HEK293T (cell line): ENCODE results near the gene SERPINE1.

Experiments used
- CTCF ChIA-PET: fragments of 350-600 bp; formaldehyde crosslinking; extraction: SDS; loops from one replicate; lab custom pipeline; 2021; ENCODE audit warnings: antibody characterized with exemption, inconsistent platforms; lab: Yijun Ruan, JAX
- POLR2A ChIA-PET: fragments of 350-600 bp; formaldehyde crosslinking; extraction: SDS; loops from one replicate; lab custom pipeline; 2020; ENCODE audit warnings: antibody characterized with exemption, inconsistent platforms; lab: Yijun Ruan, JAX
- DNase-seq: peaks from one replicate; pipeline ENCODE4 v3.0.0; 2012; ENCODE audit warnings: mixed read lengths; ENCODE audit errors: extremely low spot score
- ARNT ChIP-seq: fragments of 450-650 bp; IDR thresholded peaks from 2 replicates; pipeline ENCODE4 v1.6.1; 2017; ENCODE audit warnings: mild to moderate bottlenecking
- BHLHE40 ChIP-seq: fragments of 450-650 bp; IDR thresholded peaks from 2 replicates; pipeline ENCODE4 v1.6.1; 2016; ENCODE audit warnings: mild to moderate bottlenecking, moderate library complexity, borderline replicate concordance
- CTBP1 ChIP-seq: fragments of 450-650 bp; IDR thresholded peaks from 2 replicates; pipeline ENCODE4 v1.6.1; 2016; ENCODE audit warnings: borderline replicate concordance
- ELF4 ChIP-seq: fragments of 450-650 bp; IDR thresholded peaks from 2 replicates; pipeline ENCODE4 v1.6.1; 2017; ENCODE audit warnings: antibody characterized with exemption
- FOXA1 ChIP-seq: fragments of 450-650 bp; IDR thresholded peaks from 2 replicates; pipeline ENCODE4 v1.6.1; 2016; ENCODE audit warnings: mild to moderate bottlenecking
- FOXK2 ChIP-seq: fragments of 450-650 bp; IDR thresholded peaks from 2 replicates; pipeline ENCODE4 v1.6.1; 2016; ENCODE audit warnings: mild to moderate bottlenecking
- FOXM1 ChIP-seq: fragments of 450-650 bp; IDR thresholded peaks from 2 replicates; pipeline ENCODE4 v1.6.1; 2017; ENCODE audit warnings: mild to moderate bottlenecking, borderline replicate concordance
- HDGF ChIP-seq: fragments of 450-650 bp; IDR thresholded peaks from 2 replicates; pipeline ENCODE4 v1.6.1; 2017; ENCODE audit warnings: antibody characterized with exemption, borderline replicate concordance
- L3MBTL2 ChIP-seq: fragments of 450-650 bp; conservative IDR thresholded peaks from 2 replicates; pipeline ENCODE4 v1.6.1; 2016; ENCODE audit warnings: mild to moderate bottlenecking
- LEF1 ChIP-seq: fragments of 450-650 bp; IDR thresholded peaks from 2 replicates; pipeline ENCODE4 v1.6.1; 2017; ENCODE audit warnings: mild to moderate bottlenecking, borderline replicate concordance
- NFRKB ChIP-seq: fragments of 450-650 bp; IDR thresholded peaks from 2 replicates; pipeline ENCODE4 v1.6.1; 2016; ENCODE audit warnings: mild to moderate bottlenecking, moderate library complexity
- PKNOX1 ChIP-seq: fragments of 450-650 bp; IDR thresholded peaks from 2 replicates; pipeline ENCODE4 v1.6.1; 2016
- SP1 ChIP-seq: fragments of 450-650 bp; IDR thresholded peaks from 2 replicates; pipeline ENCODE4 v1.6.1; 2017
- SUZ12 ChIP-seq: fragments of 450-650 bp; IDR thresholded peaks from 2 replicates; pipeline ENCODE4 v1.6.1; 2016; ENCODE audit warnings: mild to moderate bottlenecking
- TARDBP ChIP-seq: fragments of 450-650 bp; IDR thresholded peaks from 2 replicates; pipeline ENCODE4 v1.6.1; 2016
- ZNF384 ChIP-seq: fragments of 450-650 bp; IDR thresholded peaks from 2 replicates; pipeline ENCODE4 v1.6.1; 2016

Gene SERPINE1

GRCh38 chr7:101173752-101174244, 46.9 kb downstream of the SERPINE1 start:
- DNase-seq: peak; percentile 86
- POLR2A ChIA-PET: interaction anchor here (0.5 to 1.7 kb wide), 9 partner anchors 8 to 1162 kb away, joined by 3 to 16 read pairs (median 3); partner anchors contain the start of genes PLOD3, UFSP1, VGF and ZNHIT1
- TF ChIP-seq PKNOX1 (no peak), NFRKB (no peak), FOXA1 (no peak), ARNT (no peak), LEF1 (no peak), L3MBTL2 (no peak), SUZ12 (no peak), TARDBP (no peak), CTBP1 (no peak), SP1 (no peak), ZNF384 (no peak), HDGF (no peak), ELF4 (no peak), BHLHE40 (no peak), FOXK2 (no peak)
- CTCF ChIA-PET: interaction anchor here (0.5 to 2.0 kb wide), 6 partner anchors 16 to 143 kb away, joined by 3 to 15 read pairs (median 4); no protein-coding TSS in a partner anchor

GRCh38 chr7:101174322-101174854, 47.5 kb downstream of the SERPINE1 start:
- TF ChIP-seq PKNOX1 (no peak), NFRKB (no peak), L3MBTL2 (no peak), TARDBP (no peak), FOXA1 (no peak), SP1 (no peak), FOXK2 (no peak), LEF1 (no peak), CTBP1 (no peak), ARNT (no peak), ELF4 (no peak), FOXM1 (no peak)
- no peak for DNase-seq
- ChIA-PET CTCF (interaction anchor here (1.1 to 2.0 kb wide), 4 partner anchors 16 to 108 kb away, joined by 3 to 15 read pairs (median 6); no protein-coding TSS in a partner anchor), POLR2A (interaction anchor here (0.7 to 1.7 kb wide), 4 partner anchors 8 to 108 kb away, joined by 3 to 16 read pairs (median 4); partner anchors contain the start of genes PLOD3 and ZNHIT1)

- POLR2A ChIA-PET: no interaction called here
- CTCF ChIA-PET: interaction anchor here (1.7 kb wide), 1 partner anchor 17 kb away, joined by 5 read pairs; no protein-coding TSS in a partner anchor
- DNase-seq: no peak
- TF ChIP-seq ARNT (no peak), ELF4 (no peak), CTBP1 (no peak), SP1 (no peak), TARDBP (no peak), FOXM1 (no peak), SUZ12 (no peak), LEF1 (no peak), L3MBTL2 (no peak), PKNOX1 (no peak), HDGF (no peak), ZNF384 (no peak), NFRKB (no peak)
These were observed 48.8 kb downstream of the SERPINE1 start for GRCh38 chr7:101175664-101176063.

- TF ChIP-seq FOXA1 (no peak), HDGF (no peak), BHLHE40 (no peak), PKNOX1 (no peak), ARNT (no peak), ZNF384 (no peak), ELF4 (no peak), CTBP1 (no peak), L3MBTL2 (no peak), LEF1 (no peak), FOXK2 (no peak), SP1 (no peak), SUZ12 (no peak), FOXM1 (no peak)
- CTCF ChIA-PET: interaction anchor here (1.3 kb wide), 1 partner anchor 15 kb away, joined by 4 read pairs; no protein-coding TSS in a partner anchor
- DNase-seq: no peak
- POLR2A ChIA-PET: no interaction called here
These were observed 50.7 kb downstream of the SERPINE1 start for GRCh38 chr7:101177644-101178043.

- ChIA-PET POLR2A (no interaction called here), CTCF (interaction anchor here (0.7 kb wide), 1 partner anchor 65 kb away, joined by 3 read pairs; no protein-coding TSS in a partner anchor)
These were observed 52.2 kb downstream of the SERPINE1 start for GRCh38 chr7:101179117-101179516.

More at GRCh38 chr7:101179117-101179516, 52.2 kb downstream of the SERPINE1 start:
- DNase-seq: no peak
- TF ChIP-seq SUZ12: no peak
- TF ChIP-seq SP1: no peak
- no peak for TF ChIP-seq L3MBTL2
- no peak for TF ChIP-seq FOXA1
- TF ChIP-seq ARNT: no peak
- TF ChIP-seq NFRKB: no peak
- TF ChIP-seq LEF1: no peak
- TF ChIP-seq PKNOX1: no peak
- TF ChIP-seq HDGF: no peak
